ENCODE results near the gene CFAP410.

GRCh38 chr21:44364151-44365053, 25.2 kb upstream of the CFAP410 start:
- no peak for TF ChIP-seq EZH2 (IDR thresholded peaks at IDR 0.05; ENCODE audit: insufficient read depth, poor library complexity, severe bottlenecking)
- no peak for TF ChIP-seq EZH2phosphoT487 (IDR thresholded peaks at IDR 0.05; ENCODE audit: insufficient read depth, low read depth)
